Spleen (tissue), 7 donors: ENCODE measurements around the gene ARFGEF2.
"Not testable (repeated sequence)": the region's sequence is repeated elsewhere in the genome, so short reads cannot be mapped to it uniquely, and the experiment has no call there.

Experiments used
- POLR2A ChIP-seq, 3 donors: fragments of 450-650 bp; IDR thresholded peaks; one replicate each; pipeline ENCODE4 v1.5.1; 2017; ENCODE audit warnings: antibody characterized with exemption in 3 of 3, mild to moderate bottlenecking in 1 of 3
- POLR2AphosphoS5 ChIP-seq, 3 donors: sonication (generic); formaldehyde crosslinking; IDR thresholded peaks; one replicate each; pipeline ENCODE4 v1.5.1; 2017; ENCODE audit warnings: antibody characterized with exemption in 3 of 3
- TF ChIP-seq, protein P1 (sequence below), 11 experiments: fragments of 200-600 bp in 7 of 11; fragments of 450-650 bp in 4 of 11; sonication (generic) in 4 of 11; IDR thresholded peaks in 8 of 11; conservative IDR thresholded peaks in 3 of 11; 1 replicate in 7 of 11; 2 replicates in 4 of 11; pipeline versions ENCODE4 v1.4.0 to v1.8.0; 2016 to 2021; ENCODE audit warnings: antibody characterized with exemption in 11 of 11, inconsistent platforms in 4 of 11, mild to moderate bottlenecking in 1 of 11
- donor health status: DM: no; HTN: no; CAD: no; lungs with moderate emphysema.
- donor health status: DM: no; HTN: no; CAD: no.
- donor health status: DM: no; HTN: no; CAD: no.

DNA sequence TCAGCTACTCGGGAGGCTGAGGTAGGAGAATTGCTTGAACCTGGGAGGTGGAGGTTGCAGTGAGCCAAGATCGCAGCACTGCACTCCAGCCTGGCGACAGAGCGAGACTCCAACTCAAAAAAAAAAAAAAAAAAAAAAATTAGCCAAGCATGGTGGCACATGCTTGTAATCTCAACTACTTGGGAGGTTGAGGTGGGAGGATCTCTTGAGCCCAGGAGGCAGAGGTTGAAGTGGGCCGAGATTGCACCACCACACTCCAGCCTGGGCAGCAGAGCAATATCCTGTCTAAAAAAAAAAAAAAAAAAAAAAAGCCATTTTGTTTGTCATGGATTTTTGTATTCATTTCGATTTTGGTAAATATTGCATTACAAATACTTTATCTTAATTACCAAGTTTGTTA, 33.0 kb upstream of the ARFGEF2 start:
- TF ChIP-seq POLR2A, POLR2AphosphoS5 (IDR thresholded peaks at IDR 0.05): not testable (repeated sequence)
- TF ChIP-seq, protein P1, sequence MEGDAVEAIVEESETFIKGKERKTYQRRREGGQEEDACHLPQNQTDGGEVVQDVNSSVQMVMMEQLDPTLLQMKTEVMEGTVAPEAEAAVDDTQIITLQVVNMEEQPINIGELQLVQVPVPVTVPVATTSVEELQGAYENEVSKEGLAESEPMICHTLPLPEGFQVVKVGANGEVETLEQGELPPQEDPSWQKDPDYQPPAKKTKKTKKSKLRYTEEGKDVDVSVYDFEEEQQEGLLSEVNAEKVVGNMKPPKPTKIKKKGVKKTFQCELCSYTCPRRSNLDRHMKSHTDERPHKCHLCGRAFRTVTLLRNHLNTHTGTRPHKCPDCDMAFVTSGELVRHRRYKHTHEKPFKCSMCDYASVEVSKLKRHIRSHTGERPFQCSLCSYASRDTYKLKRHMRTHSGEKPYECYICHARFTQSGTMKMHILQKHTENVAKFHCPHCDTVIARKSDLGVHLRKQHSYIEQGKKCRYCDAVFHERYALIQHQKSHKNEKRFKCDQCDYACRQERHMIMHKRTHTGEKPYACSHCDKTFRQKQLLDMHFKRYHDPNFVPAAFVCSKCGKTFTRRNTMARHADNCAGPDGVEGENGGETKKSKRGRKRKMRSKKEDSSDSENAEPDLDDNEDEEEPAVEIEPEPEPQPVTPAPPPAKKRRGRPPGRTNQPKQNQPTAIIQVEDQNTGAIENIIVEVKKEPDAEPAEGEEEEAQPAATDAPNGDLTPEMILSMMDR (IDR thresholded peaks at IDR 0.05 in 8 of 11, conservative IDR thresholded peaks at IDR 0.05 in 3 of 11): not testable (repeated sequence)
